ENCODE results near the gene KCNK7.

Gene KCNK7

GRCh38 chr11:65586247-65586630 lies 9.4 kb downstream of the KCNK7 start:
- POLR2A ChIA-PET (ENCODE audit: low non-redundant PET) = no interaction called here
- TF ChIP-seq CTCF (conservative IDR thresholded peaks at IDR 0.05; ENCODE audit: low read depth) = no peak
- no peak for DNase-seq (ENCODE audit: low spot score)
- H3K27ac ChIP-seq = peak overlapping the region; percentile 68
- CTCF ChIA-PET = no interaction called here

GRCh38 chr11:65585396-65586246 lies 10.0 kb downstream of the KCNK7 start:
- H3K27ac ChIP-seq = peak overlapping the region; percentile 68
- no peak for DNase-seq (ENCODE audit: low spot score)
- TF ChIP-seq CTCF (conservative IDR thresholded peaks at IDR 0.05; ENCODE audit: low read depth) = no peak
- ChIA-PET POLR2A (ENCODE audit: low non-redundant PET) (interaction anchor here (1.0 kb wide), 1 partner anchor 9 kb away, joined by 4 read pairs; no protein-coding TSS in a partner anchor), CTCF (no interaction called here)

- H3K27ac ChIP-seq = peak overlapping the region; percentile 38; the same call in 1 of the 2 replicates
- CTCF ChIA-PET = no interaction called here
- no peak for TF ChIP-seq CTCF (conservative IDR thresholded peaks at IDR 0.05; ENCODE audit: low read depth)
- POLR2A ChIA-PET (ENCODE audit: low non-redundant PET) = interaction anchor here (1.0 kb wide), 1 partner anchor 8 kb away, joined by 4 read pairs; no protein-coding TSS in a partner anchor
- DNase-seq (ENCODE audit: low spot score) = no peak
These were observed 10.9 kb downstream of the KCNK7 start for GRCh38 chr11:65584723-65585171.

GRCh38 chr11:65584106-65584505 lies 11.5 kb downstream of the KCNK7 start:
- no peak for TF ChIP-seq CTCF (conservative IDR thresholded peaks at IDR 0.05; ENCODE audit: low read depth)
- CTCF ChIA-PET = interaction anchor here (2.3 kb wide), 1 partner anchor 10 kb away, joined by 9 read pairs; no protein-coding TSS in a partner anchor
- DNase-seq (ENCODE audit: low spot score) = no peak
- peak overlapping the region; percentile 38 for H3K27ac ChIP-seq
- POLR2A ChIA-PET (ENCODE audit: low non-redundant PET) = no interaction called here

- peak overlapping the region; percentile 38 for H3K27ac ChIP-seq
- no peak for TF ChIP-seq CTCF (conservative IDR thresholded peaks at IDR 0.05; ENCODE audit: low read depth)
- CTCF ChIA-PET = interaction anchor here (2.3 kb wide), 1 partner anchor 10 kb away, joined by 9 read pairs; no protein-coding TSS in a partner anchor
- POLR2A ChIA-PET (ENCODE audit: low non-redundant PET) = no interaction called here
- DNase-seq (ENCODE audit: low spot score) = no peak
These were observed 12.0 kb downstream of the KCNK7 start for GRCh38 chr11:65583589-65583988.

- ChIA-PET POLR2A (ENCODE audit: low non-redundant PET) (no interaction called here), CTCF (interaction anchor here (1.1 to 2.3 kb wide), 2 partner anchors 12 to 42 kb away, joined by 4 to 9 read pairs; no protein-coding TSS in a partner anchor)
- DNase-seq (ENCODE audit: low spot score) = no peak
- H3K27ac ChIP-seq = peak overlapping the region; percentile 21
- no peak for TF ChIP-seq CTCF (conservative IDR thresholded peaks at IDR 0.05; ENCODE audit: low read depth)
These were observed 13.7 kb downstream of the KCNK7 start for GRCh38 chr11:65581928-65582327.
